HepG2 (cell line): ENCODE results near the gene APBB1. TPM values are rescaled to one million over a fixed set of nuclear protein-coding genes. Genes with fewer than 3 reads are reported as not detected.

Experiments used
- ATAC-seq: fragments of 200-7000 bp; cut with Tn5 transposase; 3 replicates; pipeline ENCODE4 v1.9.1; 2020; ENCODE audit warnings: mild to moderate bottlenecking, moderate library complexity
- BruUV-seq: library from RNA; stranded (reverse); fragments of 400-500 nt; replicated peaks from 2 replicates; lab custom pipeline; 2021; lab: Mats Ljungman, UMichigan
- CTCF ChIA-PET: fragments of 300-600 bp; formaldehyde crosslinking; extraction: SDS; loops from one replicate; lab custom pipeline; 2021; ENCODE audit warnings: low total read pairs, inconsistent platforms, low intra/inter-chr PET ratio; lab: Yijun Ruan, JAX
- POLR2A ChIA-PET: fragments of 350-600 bp; sonication (Branson Sonifier 250); formaldehyde crosslinking; loops from one replicate; lab custom pipeline; 2020; ENCODE audit warnings: antibody characterized with exemption, inconsistent platforms; lab: Yijun Ruan, JAX
- DNase-seq: peaks from one replicate; pipeline ENCODE4 v3.0.0-alpha.2; 2015; ENCODE audit warnings: low spot score
- FAIRE-seq: peaks from 3 replicates; lab custom pipeline; 2011; peaks lifted over from hg19 to GRCh38; lab: Jason Lieb, UNC
- H2AFZ ChIP-seq: one replicate; pipeline ENCODE4 v1.6.1; 2011; ENCODE audit warnings: low read length, inconsistent platforms
- H3K27ac ChIP-seq: fragments of 300-600 bp; 3 replicates; pipeline ENCODE4 v1.8.0; 2011; ENCODE audit warnings: mixed run types, mild to moderate bottlenecking, mixed read lengths, low read length, inconsistent platforms; ENCODE audit not compliant: insufficient read depth; ENCODE audit errors: extremely low read length
- H3K27me3 ChIP-seq, 2 experiments: fragments of 200-600 bp in 1 of 2; 2 replicates in 1 of 2; 3 replicates in 1 of 2; pipeline versions ENCODE4 v1.6.0 to v1.8.0; 2011; ENCODE audit warnings: low read length in 2 of 2, mild to moderate bottlenecking in 2 of 2, moderate library complexity in 2 of 2, inconsistent platforms in 1 of 2; ENCODE audit not compliant: insufficient read depth in 2 of 2, control insufficient read depth in 1 of 2
- H3K36me3 ChIP-seq, 2 experiments: fragments of 200-600 bp in 1 of 2; replicated peaks in 1 of 2; 2 replicates in 1 of 2; 3 replicates in 1 of 2; pipeline versions ENCODE4 v1.5.1 to v1.8.0; 2011; ENCODE audit warnings: low read length in 2 of 2, inconsistent platforms in 1 of 2; ENCODE audit not compliant: insufficient read depth in 2 of 2, control insufficient read depth in 1 of 2
- H3K4me1 ChIP-seq: 2 replicates; pipeline ENCODE4 v1.5.1; 2012; ENCODE audit warnings: low read length, inconsistent platforms; ENCODE audit not compliant: insufficient read depth
- H3K4me2 ChIP-seq: 2 replicates; pipeline ENCODE4 v1.6.0; 2011; ENCODE audit warnings: low read depth, low read length, inconsistent platforms
- H3K4me3 ChIP-seq, 3 experiments: fragments of 200-600 bp in 1 of 3; sonication (generic), shearing (Covaris generic) in 1 of 3; replicated peaks in 1 of 3; 2 replicates each; pipeline ENCODE4 v1.5.1; 2011 to 2016; ENCODE audit warnings: low read length in 3 of 3, inconsistent platforms in 2 of 3, low read depth in 2 of 3, mild to moderate bottlenecking in 2 of 3, control low read depth in 1 of 3, mixed read lengths in 1 of 3; ENCODE audit not compliant: insufficient read depth in 1 of 3
- H3K79me2 ChIP-seq: one replicate; pipeline ENCODE4 v1.6.1; 2011; ENCODE audit warnings: low read length, inconsistent platforms; ENCODE audit not compliant: insufficient read depth
- H3K9ac ChIP-seq: 2 replicates; pipeline ENCODE4 v1.6.0; 2011; ENCODE audit warnings: mild to moderate bottlenecking, low read depth, low read length, inconsistent platforms; ENCODE audit not compliant: insufficient read depth
- H3K9me3 ChIP-seq: 2 replicates; pipeline ENCODE4 v1.5.1; 2012; ENCODE audit warnings: mild to moderate bottlenecking, low read length
- H4K20me1 ChIP-seq: 2 replicates; pipeline ENCODE4 v1.6.0; 2011; ENCODE audit warnings: inconsistent platforms, mild to moderate bottlenecking, low read length, moderate library complexity; ENCODE audit not compliant: insufficient read depth
- GABPB1 ChIP-seq: IDR thresholded peaks from 2 replicates; pipeline ENCODE4 v1.6.1; 2016; ENCODE audit warnings: mild to moderate bottlenecking, missing genetic modification reagents, moderate library complexity, missing compliant biosample characterization
- HNRNPK ChIP-seq: fragments of 200-400 bp; formaldehyde crosslinking; IDR thresholded peaks from 2 replicates; pipeline ENCODE4 v1.6.1; 2018; ENCODE audit warnings: low read length, low read depth, moderate library complexity, mild to moderate bottlenecking; ENCODE audit not compliant: poor library complexity, severe bottlenecking
- MAZ ChIP-seq, 2 experiments: sonication (generic) in 1 of 2; formaldehyde crosslinking in 1 of 2; IDR thresholded peaks; 2 replicates each; pipeline versions ENCODE4 v1.5.0 to v1.6.1; 2012 to 2020; ENCODE audit warnings: low read depth in 2 of 2, mild to moderate bottlenecking in 2 of 2, borderline replicate concordance in 1 of 2, improper control_type of control experiment in 1 of 2, low read length in 1 of 2, missing genetic modification reagents in 1 of 2, moderate library complexity in 1 of 2
- PHF8 ChIP-seq: sonication (generic); formaldehyde crosslinking; IDR thresholded peaks from 2 replicates; pipeline ENCODE4 v1.5.0; 2020; ENCODE audit warnings: missing genetic modification reagents
- RBM39 ChIP-seq: fragments of 200-400 bp; formaldehyde crosslinking; IDR thresholded peaks from one replicate; pipeline ENCODE4 v1.6.1; 2018; ENCODE audit warnings: antibody characterized with exemption, mild to moderate bottlenecking, low read depth, low read length; ENCODE audit not compliant: poor library complexity, severe bottlenecking
- REST ChIP-seq, 2 experiments: IDR thresholded peaks; 2 replicates each; pipeline ENCODE4 v1.6.1; 2011 to 2012; ENCODE audit warnings: low read length in 2 of 2, borderline replicate concordance in 1 of 2, low read depth in 1 of 2, mild to moderate bottlenecking in 1 of 2, moderate library complexity in 1 of 2
- SP4 ChIP-seq: sonication (generic); formaldehyde crosslinking; IDR thresholded peaks from 2 replicates; pipeline ENCODE4 v1.8.1; 2023; ENCODE audit warnings: mild to moderate bottlenecking, missing genetic modification reagents
- ZFX ChIP-seq: sonication (generic); formaldehyde crosslinking; IDR thresholded peaks from 2 replicates; pipeline ENCODE4 v1.4.0; 2020; ENCODE audit warnings: mild to moderate bottlenecking, low read depth, missing genetic modification reagents, moderate library complexity
- ZNF12 ChIP-seq: sonication (generic); formaldehyde crosslinking; IDR thresholded peaks from 2 replicates; pipeline ENCODE4 v1.5.0; 2020; ENCODE audit warnings: missing genetic modification reagents
- ZNF501 ChIP-seq: sonication (generic); formaldehyde crosslinking; IDR thresholded peaks from 2 replicates; pipeline ENCODE4 v1.5.1; 2020; ENCODE audit warnings: mild to moderate bottlenecking, moderate library complexity, missing genetic modification reagents
- ZNF543 ChIP-seq: sonication (generic); formaldehyde crosslinking; IDR thresholded peaks from 2 replicates; pipeline ENCODE4 v1.4.0; 2020; ENCODE audit warnings: mild to moderate bottlenecking, missing genetic modification reagents
- ZNF687 ChIP-seq: sonication (generic); formaldehyde crosslinking; IDR thresholded peaks from 2 replicates; pipeline ENCODE4 v1.5.1; 2020; ENCODE audit warnings: mild to moderate bottlenecking, missing genetic modification reagents, moderate library complexity
- WGBS: methylation state at CpG from one replicate; pipeline ENCODE4 v1.1.6; 2017; ENCODE audit warnings: low lambda C conversion rate; 5-methylcytosine and 5-hydroxymethylcytosine counted together
- in situ Hi-C: cut with HindIII; loops from 2 replicates; pipeline ENCODE4 v1.10.0; 2017; ENCODE audit warnings: low pct_unique_long_range_greater_than_20kb; ENCODE audit not compliant: extremely low pct_ligation_motif_present
- intact Hi-C: fragments of 100-400 bp; cut with micrococcal nuclease; formaldehyde crosslinking; loops from one replicate; pipeline ENCODE4 v1.10.0; 2022; ENCODE audit not compliant: unreplicated experiment
- polyA plus RNA-seq, 8 experiments: library from polyadenylated mRNA; depleted of rRNA in 3 of 8; stranded (reverse) in 7 of 8; unstranded in 1 of 8; fragments of >200 nt; fragmentation: Illumina TruSeq in 4 of 8; extraction: Trizol in 4 of 8; gene quantifications; 2 replicates each; pipeline versions ENCODE4 v1.2.1 to v1.2.3, GENCODE V29; 2011 to 2016; ENCODE audit warnings: low read depth in 4 of 8, missing spikeins in 1 of 8, mixed read lengths in 1 of 8; ENCODE audit not compliant: insufficient read depth in 1 of 8
- total RNA-seq, 5 experiments: library from RNA; depleted of rRNA; stranded (reverse); fragments of >200 nt; fragmentation: Illumina TruSeq; extraction: Trizol; gene quantifications; 2 replicates each; pipeline ENCODE4 v1.2.3, GENCODE V29; 2016; ENCODE audit warnings: low read depth in 1 of 5

The APBB1 gene
- total and polyA plus RNA-seq, 2 of the 13 experiments (the other 11 are each of a cell fraction or from before 2014, with no cell fraction given) = 1.7 to 3.5 TPM

GRCh38 chr11:6418557-6419008 lies 311 bp downstream of the APBB1 start:
- no CpG with 5 or more reads among the region's 38 CpGs for WGBS
- no peaks in the 10 kb centered on the region for H3K9me3 ChIP-seq
- FAIRE-seq = no peak

More at GRCh38 chr11:6418557-6419008, 311 bp downstream of the APBB1 start:
- DNase-seq (no peak), ATAC-seq (peak; percentile 79)
- intact Hi-C loops = no loop called here
- Histone ChIP-seq H3K9ac (no peak overlapping the region), H3K4me3 (peak overlapping the region; percentile 77 to 90 (median 82); a peak in 5 of 6 replicates), H3K27ac (no peak overlapping the region), H3K4me1 (peaks cover 12% of the 10 kb centered on the region), H3K27me3 (peaks cover 0 to 30% of the 10 kb centered on the region in 2 experiments; a peak in 3 of 5 replicates), H4K20me1 (no peaks in the 10 kb centered on the region), H3K36me3 (no peaks in the 10 kb centered on the region), H3K79me2 (no peaks in the 10 kb centered on the region), H3K4me2 (peak overlapping the region; percentile 79), H2AFZ (no peak overlapping the region)
- peak; percentile 39 for TF ChIP-seq HNRNPK
- TF ChIP-seq RBM39 = peak; percentile 35
- no peak for TF ChIP-seq REST (IDR thresholded peaks at IDR 0.05; ENCODE audit: borderline replicate concordance in 1 of 2, low read depth in 1 of 2, low read length in 2 of 2)
- no peak for TF ChIP-seq MAZ (IDR thresholded peaks at IDR 0.05; ENCODE audit: borderline replicate concordance, low read depth, low read length)
- no peak for TF ChIP-seq MAZ (CRISPR knock-in tag; IDR thresholded peaks at IDR 0.05; ENCODE audit: low read depth)
- 0 out of 2 replicates have a peak, but pooled peaks have one; percentile 29 for TF ChIP-seq SP4 (CRISPR knock-in tag)
- TF ChIP-seq ZFX (CRISPR knock-in tag) = peak; percentile 11; the same call in 1 of the 2 replicates
- peak; percentile 80 for TF ChIP-seq ZNF12 (CRISPR knock-in tag)
- TF ChIP-seq ZNF501 (CRISPR knock-in tag) = no peak
- TF ChIP-seq GABPB1 (CRISPR knock-in tag) = no peak
- no peak for TF ChIP-seq ZNF687 (CRISPR knock-in tag)
- peak; percentile 1; the same call in 1 of the 2 replicates for TF ChIP-seq PHF8 (CRISPR knock-in tag)
- 0 out of 2 replicates have a peak, but pooled peaks have one; percentile 31 for TF ChIP-seq ZNF543
- in situ Hi-C loops = no loop called here
- CTCF ChIA-PET = no interaction called here
- no TSS peak for BruUV-seq
- POLR2A ChIA-PET = interaction anchor here (1.0 to 2.5 kb wide), 10 partner anchors 11 to 265 kb away, joined by 3 to 22 read pairs (median 4); partner anchors contain the start of genes HPX, MRPL17, SMPD1 and TPP1
